A673 (cell line): ENCODE data around the gene FITM2.

Experiments used
- CTCF ChIP-seq: fragments of 300-800, 200-600 bp; sonication (generic); conservative IDR thresholded peaks from 2 replicates; pipeline ENCODE4 v1.5.1; 2017; ENCODE audit warnings: low read depth, mild to moderate bottlenecking, antibody characterized with exemption, low read length, moderate library complexity, mixed read lengths
- EZH2 ChIP-seq: fragments of 200-600 bp; sonication (generic); IDR thresholded peaks from 2 replicates; pipeline ENCODE4 v1.6.1; 2017; ENCODE audit warnings: borderline replicate concordance, low read depth, mild to moderate bottlenecking, mixed read lengths, antibody characterized with exemption, low read length; ENCODE audit not compliant: poor library complexity, severe bottlenecking

DNA sequence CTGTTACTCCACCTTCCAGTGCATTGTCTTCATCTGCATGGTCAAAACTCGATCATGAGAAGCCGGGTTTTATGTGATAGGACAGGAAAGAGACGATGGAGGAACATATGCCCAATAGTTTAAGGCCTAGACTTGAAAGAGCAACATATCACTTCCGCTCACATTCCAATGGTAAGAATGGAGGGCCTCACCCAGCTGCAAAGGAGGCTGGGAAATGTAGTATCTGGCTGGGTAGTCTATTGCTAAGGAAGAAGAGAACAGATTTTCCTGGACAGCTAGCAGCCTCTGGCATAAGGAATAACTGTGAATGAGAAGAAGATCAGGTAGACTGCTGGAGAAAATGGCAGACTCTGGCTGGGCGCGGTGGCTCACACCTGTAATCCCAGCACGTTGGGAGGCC lies 19.2 kb downstream of the FITM2 start:
- no peak for TF ChIP-seq EZH2
- TF ChIP-seq CTCF = no peak
